NCI-H69 (cell line): ENCODE results near the gene GPRC6A.

Experiments
- DNase-seq: peaks from one replicate; lab custom pipeline; 2025; lab: John Stamatoyannopoulos, UW

The GPRC6A gene

GRCh38 chr6:116779573-116780164 is 49.2 kb downstream of the GPRC6A start:
- DNase-seq, result peak; percentile 43

GRCh38 chr6:116773886-116774285 is 55.0 kb downstream of the GPRC6A start:
- DNase-seq, result no peak

DNA sequence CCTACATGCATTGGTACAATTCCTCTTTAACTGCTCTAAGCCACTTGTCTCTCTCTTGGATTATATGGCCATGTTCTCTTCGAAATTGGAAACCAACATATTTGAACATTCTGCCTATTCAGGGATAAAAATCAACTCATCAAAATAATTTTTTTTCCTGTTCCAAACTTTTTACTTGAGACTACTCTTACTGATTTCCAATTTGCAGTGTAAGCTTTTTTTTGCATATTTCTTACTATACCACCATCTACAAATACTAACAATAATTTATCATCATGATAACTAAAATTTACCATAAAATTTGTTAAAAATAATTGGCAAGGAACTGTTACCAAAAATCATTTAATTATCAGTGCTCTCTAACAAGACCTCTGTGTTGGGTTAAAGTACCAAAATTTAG is 56.4 kb downstream of the GPRC6A start:
- no peak for DNase-seq

DNA sequence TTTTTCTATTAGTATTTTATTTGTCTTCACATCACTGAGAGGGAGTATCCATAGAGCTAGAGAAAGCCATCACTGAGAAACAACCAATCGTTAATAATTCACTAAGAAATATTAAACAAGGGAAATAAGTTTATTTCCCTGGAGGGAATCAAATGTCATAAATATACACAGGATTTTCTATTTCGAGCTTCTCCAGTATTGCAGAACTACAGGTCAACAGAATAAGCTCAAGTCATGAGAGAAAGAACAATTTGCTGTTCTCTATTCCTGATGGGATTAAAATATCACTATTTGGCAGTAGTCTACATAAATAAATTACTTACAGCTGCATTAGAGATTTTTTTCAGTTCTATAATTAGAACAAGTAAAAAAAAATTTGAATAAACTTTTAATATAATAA is 61.2 kb downstream of the GPRC6A start:
- no peak for DNase-seq

- DNase-seq, result no peak
Observed at GRCh38 chr6:116766506-116767176, 62.2 kb downstream of the GPRC6A start.

DNA sequence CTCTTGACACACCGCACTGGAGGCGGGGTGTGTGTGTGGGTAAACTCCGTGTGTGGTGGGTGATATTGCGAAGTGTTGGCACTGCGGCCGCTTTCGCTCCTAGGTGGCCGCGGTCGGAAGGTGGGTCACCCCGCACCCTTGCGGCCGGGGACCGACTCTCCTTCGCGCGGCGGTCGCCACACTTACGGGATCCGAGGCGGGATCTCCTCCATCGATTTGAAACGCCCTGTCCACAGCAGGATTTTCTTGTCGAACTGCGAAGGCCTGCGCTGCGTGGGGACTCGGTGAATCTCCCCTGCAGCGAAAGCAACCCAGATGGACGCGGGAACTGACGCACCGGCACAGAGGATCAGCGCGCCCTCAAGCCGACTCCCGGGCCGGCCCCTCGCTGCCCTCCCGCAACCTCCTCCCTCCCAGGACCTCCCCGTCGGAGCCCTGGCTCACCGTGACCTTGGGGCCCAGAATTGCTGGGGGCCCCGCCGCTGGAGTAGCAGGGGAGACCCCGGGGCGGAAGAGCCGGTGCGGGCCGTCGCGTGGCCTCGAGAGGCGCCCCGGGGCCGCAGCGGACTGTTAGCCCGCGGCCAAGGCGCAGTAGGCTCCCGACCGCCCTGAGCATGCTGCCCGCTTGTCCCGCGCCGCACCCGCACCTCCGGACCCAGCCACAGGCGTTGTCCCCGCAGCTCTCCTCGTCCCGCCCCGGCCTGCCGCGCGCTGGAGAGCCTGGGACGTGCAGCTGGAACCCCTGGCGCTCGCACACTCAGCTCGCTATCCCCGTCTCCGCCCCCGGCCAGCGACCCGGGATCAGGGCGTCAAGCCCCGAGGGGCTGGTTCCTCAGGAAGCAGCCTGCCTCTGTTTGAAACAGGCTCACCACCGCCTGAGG is 63.7 kb downstream of the GPRC6A start, which contains the start of gene FAM162B:
Gene FAM162B, minus strand, starts transcription at position 759 of the 881 bp plus-strand sequence. Its CDS starts 143 bp downstream, at position 616.
- DNase-seq, result peak; percentile 53

GRCh38 chr6:116764629-116764960 is 64.3 kb downstream of the GPRC6A start:
- DNase-seq, result no peak

- DNase-seq, result no peak
Observed at GRCh38 chr6:116763906-116764628, 64.8 kb downstream of the GPRC6A start.

DNA sequence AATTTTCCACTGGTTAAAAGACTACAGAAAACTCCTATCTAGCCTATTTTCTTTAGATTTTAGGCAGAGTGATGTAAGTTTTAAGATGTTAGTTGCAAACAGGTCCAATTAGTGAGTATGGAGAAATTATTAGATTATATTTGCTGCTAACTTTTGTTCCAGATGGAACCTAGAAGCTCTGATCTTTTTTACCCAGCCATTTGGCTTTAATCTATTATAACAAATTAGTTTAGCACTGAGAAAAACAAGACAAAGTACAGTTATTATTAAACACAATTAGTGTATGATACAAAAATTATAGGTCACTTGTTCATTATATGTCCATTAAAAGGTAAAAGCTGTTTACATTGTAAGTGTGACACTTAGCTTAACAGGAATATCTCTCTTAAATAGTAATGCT is 65.8 kb downstream of the GPRC6A start:
- no peak for DNase-seq

DNA sequence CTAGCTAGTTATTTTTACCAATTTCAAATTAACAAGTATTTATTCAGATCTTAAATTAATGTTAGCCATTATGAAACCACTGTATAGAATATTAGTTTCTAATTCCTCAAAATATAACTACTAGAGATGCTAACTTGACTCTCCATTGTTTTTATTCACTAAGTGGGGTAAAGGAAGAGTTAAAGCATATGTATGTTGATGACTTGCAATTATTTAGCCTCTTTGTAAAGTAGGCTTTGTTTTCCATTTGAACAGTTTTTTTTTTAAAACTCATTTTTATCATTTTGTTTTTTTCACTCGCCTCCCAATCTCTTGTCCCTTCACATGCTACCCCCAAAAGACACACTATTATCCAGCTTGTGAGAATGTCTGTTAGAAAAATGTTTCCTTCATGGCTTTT is 66.6 kb downstream of the GPRC6A start:
- no peak for DNase-seq

DNA sequence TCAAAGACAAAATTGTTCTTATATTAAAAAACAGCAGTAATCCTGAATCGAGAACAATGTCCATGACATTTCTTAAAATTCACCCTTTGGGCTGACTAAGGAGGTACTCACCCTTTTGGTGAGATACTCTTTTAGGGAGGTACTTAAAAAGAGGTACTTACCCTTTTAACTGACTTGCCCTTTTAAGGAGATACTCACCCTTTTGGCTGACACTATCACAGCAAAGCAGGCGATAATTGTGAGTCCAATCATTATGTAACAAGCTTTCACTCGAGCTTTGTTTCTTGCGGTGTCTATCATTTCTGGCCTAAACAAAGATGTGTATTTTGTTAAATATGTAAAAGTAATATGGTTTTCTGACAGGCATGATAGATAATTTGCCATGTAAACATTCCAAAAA is 67.1 kb downstream of the GPRC6A start:
- no peak for DNase-seq

GRCh38 chr6:116745176-116745575 is 83.7 kb downstream of the GPRC6A start:
- DNase-seq, result no peak
